HepG2 (cell line): Measurements from ENCODE around the gene TAGLN2. TPM values are rescaled to one million over a fixed set of nuclear protein-coding genes. Genes with fewer than 3 reads are reported as not detected.
A peak's percentile ranks its signal among the peaks of the same experiment; 100 is the strongest.

ENCODE experiments used
- ATAC-seq: fragments of 200-7000 bp; cut with Tn5 transposase; 3 replicates; pipeline ENCODE4 v1.9.1; 2020; ENCODE audit warnings: mild to moderate bottlenecking, moderate library complexity
- BruUV-seq: library from RNA; stranded (reverse); fragments of 400-500 nt; replicated peaks from 2 replicates; lab custom pipeline; 2021; lab: Mats Ljungman, UMichigan
- CTCF ChIA-PET: fragments of 300-600 bp; formaldehyde crosslinking; extraction: SDS; loops from one replicate; lab custom pipeline; 2021; ENCODE audit warnings: low total read pairs, inconsistent platforms, low intra/inter-chr PET ratio; lab: Yijun Ruan, JAX
- POLR2A ChIA-PET: fragments of 350-600 bp; sonication (Branson Sonifier 250); formaldehyde crosslinking; loops from one replicate; lab custom pipeline; 2020; ENCODE audit warnings: antibody characterized with exemption, inconsistent platforms; lab: Yijun Ruan, JAX
- DNase-seq: peaks from one replicate; pipeline ENCODE4 v3.0.0-alpha.2; 2015; ENCODE audit warnings: low spot score
- FAIRE-seq: peaks from 3 replicates; lab custom pipeline; 2011; peaks lifted over from hg19 to GRCh38; lab: Jason Lieb, UNC
- H2AFZ ChIP-seq: one replicate; pipeline ENCODE4 v1.6.1; 2011; ENCODE audit warnings: low read length, inconsistent platforms
- H3K27ac ChIP-seq: fragments of 300-600 bp; 3 replicates; pipeline ENCODE4 v1.8.0; 2011; ENCODE audit warnings: mixed run types, mild to moderate bottlenecking, mixed read lengths, low read length, inconsistent platforms; ENCODE audit not compliant: insufficient read depth; ENCODE audit errors: extremely low read length
- H3K27me3 ChIP-seq, 2 experiments: fragments of 200-600 bp in 1 of 2; 2 replicates in 1 of 2; 3 replicates in 1 of 2; pipeline versions ENCODE4 v1.6.0 to v1.8.0; 2011; ENCODE audit warnings: low read length in 2 of 2, mild to moderate bottlenecking in 2 of 2, moderate library complexity in 2 of 2, inconsistent platforms in 1 of 2; ENCODE audit not compliant: insufficient read depth in 2 of 2, control insufficient read depth in 1 of 2
- H3K36me3 ChIP-seq, 2 experiments: fragments of 200-600 bp in 1 of 2; replicated peaks in 1 of 2; 2 replicates in 1 of 2; 3 replicates in 1 of 2; pipeline versions ENCODE4 v1.5.1 to v1.8.0; 2011; ENCODE audit warnings: low read length in 2 of 2, inconsistent platforms in 1 of 2; ENCODE audit not compliant: insufficient read depth in 2 of 2, control insufficient read depth in 1 of 2
- H3K4me1 ChIP-seq: 2 replicates; pipeline ENCODE4 v1.5.1; 2012; ENCODE audit warnings: low read length, inconsistent platforms; ENCODE audit not compliant: insufficient read depth
- H3K4me2 ChIP-seq: 2 replicates; pipeline ENCODE4 v1.6.0; 2011; ENCODE audit warnings: low read depth, low read length, inconsistent platforms
- H3K4me3 ChIP-seq, 3 experiments: fragments of 200-600 bp in 1 of 3; sonication (generic), shearing (Covaris generic) in 1 of 3; replicated peaks in 1 of 3; 2 replicates each; pipeline ENCODE4 v1.5.1; 2011 to 2016; ENCODE audit warnings: low read length in 3 of 3, inconsistent platforms in 2 of 3, low read depth in 2 of 3, mild to moderate bottlenecking in 2 of 3, control low read depth in 1 of 3, mixed read lengths in 1 of 3; ENCODE audit not compliant: insufficient read depth in 1 of 3
- H3K79me2 ChIP-seq: one replicate; pipeline ENCODE4 v1.6.1; 2011; ENCODE audit warnings: low read length, inconsistent platforms; ENCODE audit not compliant: insufficient read depth
- H3K9ac ChIP-seq: 2 replicates; pipeline ENCODE4 v1.6.0; 2011; ENCODE audit warnings: mild to moderate bottlenecking, low read depth, low read length, inconsistent platforms; ENCODE audit not compliant: insufficient read depth
- H3K9me3 ChIP-seq: 2 replicates; pipeline ENCODE4 v1.5.1; 2012; ENCODE audit warnings: mild to moderate bottlenecking, low read length
- H4K20me1 ChIP-seq: 2 replicates; pipeline ENCODE4 v1.6.0; 2011; ENCODE audit warnings: inconsistent platforms, mild to moderate bottlenecking, low read length, moderate library complexity; ENCODE audit not compliant: insufficient read depth
- ASH2L ChIP-seq: fragments of 300-600, 200-600 bp; sonication (generic); IDR thresholded peaks from 2 replicates; pipeline ENCODE4 v1.7.0; 2017; ENCODE audit warnings: low read depth, mild to moderate bottlenecking, moderate library complexity, mixed read lengths, low read length; ENCODE audit not compliant: insufficient read length
- ELF4 ChIP-seq: sonication (generic); formaldehyde crosslinking; IDR thresholded peaks from 2 replicates; pipeline ENCODE4 v1.5.0; 2020; ENCODE audit warnings: missing genetic modification reagents, mild to moderate bottlenecking, moderate library complexity, borderline replicate concordance
- KMT2A ChIP-seq: sonication (generic); formaldehyde crosslinking; IDR thresholded peaks from 2 replicates; pipeline ENCODE4 v1.4.0; 2020; ENCODE audit warnings: missing genetic modification reagents
- ZNF816 ChIP-seq: sonication (generic); formaldehyde crosslinking; IDR thresholded peaks from 2 replicates; pipeline ENCODE4 v1.8.0; 2022; ENCODE audit warnings: missing genetic modification reagents, mild to moderate bottlenecking, borderline replicate concordance
- WGBS: methylation state at CpG from one replicate; pipeline ENCODE4 v1.1.6; 2017; ENCODE audit warnings: low lambda C conversion rate; 5-methylcytosine and 5-hydroxymethylcytosine counted together
- in situ Hi-C: cut with HindIII; loops from 2 replicates; pipeline ENCODE4 v1.10.0; 2017; ENCODE audit warnings: low pct_unique_long_range_greater_than_20kb; ENCODE audit not compliant: extremely low pct_ligation_motif_present
- intact Hi-C: fragments of 100-400 bp; cut with micrococcal nuclease; formaldehyde crosslinking; loops from one replicate; pipeline ENCODE4 v1.10.0; 2022; ENCODE audit not compliant: unreplicated experiment
- polyA plus RNA-seq, 8 experiments: library from polyadenylated mRNA; depleted of rRNA in 3 of 8; stranded (reverse) in 7 of 8; unstranded in 1 of 8; fragments of >200 nt; fragmentation: Illumina TruSeq in 4 of 8; extraction: Trizol in 4 of 8; gene quantifications; 2 replicates each; pipeline versions ENCODE4 v1.2.1 to v1.2.3, GENCODE V29; 2011 to 2016; ENCODE audit warnings: low read depth in 4 of 8, missing spikeins in 1 of 8, mixed read lengths in 1 of 8; ENCODE audit not compliant: insufficient read depth in 1 of 8
- total RNA-seq, 5 experiments: library from RNA; depleted of rRNA; stranded (reverse); fragments of >200 nt; fragmentation: Illumina TruSeq; extraction: Trizol; gene quantifications; 2 replicates each; pipeline ENCODE4 v1.2.3, GENCODE V29; 2016; ENCODE audit warnings: low read depth in 1 of 5
- TF ChIP-seq, protein P1 (sequence below): sonication (generic); formaldehyde crosslinking; IDR thresholded peaks from 2 replicates; pipeline ENCODE4 v1.9.0; 2021; ENCODE audit warnings: mild to moderate bottlenecking, missing genetic modification reagents

The TAGLN2 gene
- total and polyA plus RNA-seq, 2 of the 13 experiments (the other 11 are each of a cell fraction or from before 2014, with no cell fraction given) = 6.7 to 17.2 TPM

DNA sequence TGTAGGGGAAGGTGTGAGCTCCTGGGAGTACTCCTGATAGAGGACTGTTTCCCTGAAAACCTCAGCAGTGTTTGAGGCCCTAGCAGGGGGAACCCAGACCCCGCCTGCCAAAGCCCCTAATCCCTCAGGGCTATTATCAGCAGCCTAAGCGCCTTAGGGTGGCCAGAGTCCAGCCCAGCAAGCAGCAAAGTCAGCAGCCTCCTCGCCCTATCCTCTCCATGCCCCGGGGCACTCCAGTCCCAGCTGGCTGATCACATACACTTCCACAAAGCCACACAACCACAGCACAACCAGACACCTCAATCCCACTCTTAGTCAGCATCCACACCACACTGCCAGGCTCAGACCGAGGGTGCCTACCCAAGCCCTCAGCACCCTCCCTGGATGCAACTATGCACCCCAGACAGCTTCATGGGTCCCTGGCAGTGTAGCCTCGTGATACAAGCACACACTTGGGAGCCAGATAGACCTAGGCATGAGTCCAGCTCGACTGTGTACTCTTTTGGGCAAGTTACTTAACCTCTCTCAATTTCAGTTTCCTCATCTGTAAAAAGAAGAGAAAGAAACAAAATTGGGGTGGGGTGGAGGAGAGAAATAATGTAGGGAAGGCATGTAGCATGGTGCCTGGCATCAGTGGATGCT lies 13.0 kb upstream of the TAGLN2 start:
- intact Hi-C loops = loop anchor here (5.0 kb wide), 2 partner anchors 139 to 141 kb away; no protein-coding TSS in a partner anchor
- peaks cover 12 to 67% of the 10 kb centered on the region in 2 experiments; a peak in 4 of 5 replicates for H3K27me3 ChIP-seq
- no peak overlapping the region for H3K4me2 ChIP-seq
- BruUV-seq = no TSS peak
- H3K4me1 ChIP-seq = peaks cover 13% of the 10 kb centered on the region
- no peak overlapping the region for H2AFZ ChIP-seq
- in situ Hi-C loops = loop anchor here (5.0 kb wide), 2 partner anchors 69 to 144 kb away; partner anchors contain the start of gene KCNJ9
- H3K27ac ChIP-seq = no peak overlapping the region
- CTCF ChIA-PET = no interaction called here
- no peak for ATAC-seq
- H4K20me1 ChIP-seq = no peaks in the 10 kb centered on the region
- DNase-seq = no peak
- POLR2A ChIA-PET = no interaction called here
- H3K36me3 ChIP-seq = no peaks in the 10 kb centered on the region
- H3K9ac ChIP-seq = no peak overlapping the region
- no peak for FAIRE-seq
- no peaks in the 10 kb centered on the region for H3K79me2 ChIP-seq
- H3K9me3 ChIP-seq = no peaks in the 10 kb centered on the region
- no peak overlapping the region for H3K4me3 ChIP-seq
- TF ChIP-seq KMT2A (no peak), ASH2L (no peak), ELF4 (CRISPR knock-in tag) (no peak), ZNF816 (CRISPR knock-in tag) (no peak)
- TF ChIP-seq, protein P1, sequence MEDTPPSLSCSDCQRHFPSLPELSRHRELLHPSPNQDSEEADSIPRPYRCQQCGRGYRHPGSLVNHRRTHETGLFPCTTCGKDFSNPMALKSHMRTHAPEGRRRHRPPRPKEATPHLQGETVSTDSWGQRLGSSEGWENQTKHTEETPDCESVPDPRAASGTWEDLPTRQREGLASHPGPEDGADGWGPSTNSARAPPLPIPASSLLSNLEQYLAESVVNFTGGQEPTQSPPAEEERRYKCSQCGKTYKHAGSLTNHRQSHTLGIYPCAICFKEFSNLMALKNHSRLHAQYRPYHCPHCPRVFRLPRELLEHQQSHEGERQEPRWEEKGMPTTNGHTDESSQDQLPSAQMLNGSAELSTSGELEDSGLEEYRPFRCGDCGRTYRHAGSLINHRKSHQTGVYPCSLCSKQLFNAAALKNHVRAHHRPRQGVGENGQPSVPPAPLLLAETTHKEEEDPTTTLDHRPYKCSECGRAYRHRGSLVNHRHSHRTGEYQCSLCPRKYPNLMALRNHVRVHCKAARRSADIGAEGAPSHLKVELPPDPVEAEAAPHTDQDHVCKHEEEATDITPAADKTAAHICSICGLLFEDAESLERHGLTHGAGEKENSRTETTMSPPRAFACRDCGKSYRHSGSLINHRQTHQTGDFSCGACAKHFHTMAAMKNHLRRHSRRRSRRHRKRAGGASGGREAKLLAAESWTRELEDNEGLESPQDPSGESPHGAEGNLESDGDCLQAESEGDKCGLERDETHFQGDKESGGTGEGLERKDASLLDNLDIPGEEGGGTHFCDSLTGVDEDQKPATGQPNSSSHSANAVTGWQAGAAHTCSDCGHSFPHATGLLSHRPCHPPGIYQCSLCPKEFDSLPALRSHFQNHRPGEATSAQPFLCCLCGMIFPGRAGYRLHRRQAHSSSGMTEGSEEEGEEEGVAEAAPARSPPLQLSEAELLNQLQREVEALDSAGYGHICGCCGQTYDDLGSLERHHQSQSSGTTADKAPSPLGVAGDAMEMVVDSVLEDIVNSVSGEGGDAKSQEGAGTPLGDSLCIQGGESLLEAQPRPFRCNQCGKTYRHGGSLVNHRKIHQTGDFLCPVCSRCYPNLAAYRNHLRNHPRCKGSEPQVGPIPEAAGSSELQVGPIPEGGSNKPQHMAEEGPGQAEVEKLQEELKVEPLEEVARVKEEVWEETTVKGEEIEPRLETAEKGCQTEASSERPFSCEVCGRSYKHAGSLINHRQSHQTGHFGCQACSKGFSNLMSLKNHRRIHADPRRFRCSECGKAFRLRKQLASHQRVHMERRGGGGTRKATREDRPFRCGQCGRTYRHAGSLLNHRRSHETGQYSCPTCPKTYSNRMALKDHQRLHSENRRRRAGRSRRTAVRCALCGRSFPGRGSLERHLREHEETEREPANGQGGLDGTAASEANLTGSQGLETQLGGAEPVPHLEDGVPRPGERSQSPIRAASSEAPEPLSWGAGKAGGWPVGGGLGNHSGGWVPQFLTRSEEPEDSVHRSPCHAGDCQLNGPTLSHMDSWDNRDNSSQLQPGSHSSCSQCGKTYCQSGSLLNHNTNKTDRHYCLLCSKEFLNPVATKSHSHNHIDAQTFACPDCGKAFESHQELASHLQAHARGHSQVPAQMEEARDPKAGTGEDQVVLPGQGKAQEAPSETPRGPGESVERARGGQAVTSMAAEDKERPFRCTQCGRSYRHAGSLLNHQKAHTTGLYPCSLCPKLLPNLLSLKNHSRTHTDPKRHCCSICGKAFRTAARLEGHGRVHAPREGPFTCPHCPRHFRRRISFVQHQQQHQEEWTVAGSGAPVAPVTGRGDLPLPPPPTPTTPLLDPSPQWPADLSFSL (CRISPR knock-in tag) = 0 out of 2 replicates have a peak, but pooled peaks have one; percentile 21
- TF ChIP-seq, all 625 proteins: peak for 1
- 0% methylated on average over 3 of the region's 7 CpGs for WGBS
